ENCODE results near the gene NUDT9.
"Not testable (repeated sequence)": the region's sequence is repeated elsewhere in the genome, so short reads cannot be mapped to it uniquely, and the experiment has no call there.

NUDT9 gene

GRCh38 chr4:87422104-87423052, at the start of gene NUDT9:
Gene NUDT9 (plus strand): TSS chr4:87422573. CDS start chr4:87422906, 333 bp downstream.
- H3K9me3 ChIP-seq (ENCODE audit: control insufficient read depth, insufficient read depth, low read length), result peaks cover 4% of the 10 kb centered on the region

GRCh38 chr4:87375719-87376291, 46.6 kb upstream of the NUDT9 start:
- Histone ChIP-seq H3K36me3 (ENCODE audit: insufficient read depth, low read length) (peaks cover 4% of the 10 kb centered on the region; the same call in 1 of the 2 replicates), H3K9me3 (ENCODE audit: control insufficient read depth, insufficient read depth, low read length) (no peaks in the 10 kb centered on the region), H3K4me1 (ENCODE audit: insufficient read depth, low read length) (no peaks in the 10 kb centered on the region), H3K9ac (ENCODE audit: low read depth, low read length) (no peak overlapping the region)

More at GRCh38 chr4:87422104-87423052, at the start of gene NUDT9:
- Histone ChIP-seq H3K4me1 (ENCODE audit: insufficient read depth, low read length) (peaks cover 6% of the 10 kb centered on the region; the same call in 1 of the 2 replicates), H3K36me3 (ENCODE audit: insufficient read depth, low read length) (no peaks in the 10 kb centered on the region), H3K9ac (ENCODE audit: low read depth, low read length) (peak within 1 kb of the TSS; percentile 96)

DNA sequence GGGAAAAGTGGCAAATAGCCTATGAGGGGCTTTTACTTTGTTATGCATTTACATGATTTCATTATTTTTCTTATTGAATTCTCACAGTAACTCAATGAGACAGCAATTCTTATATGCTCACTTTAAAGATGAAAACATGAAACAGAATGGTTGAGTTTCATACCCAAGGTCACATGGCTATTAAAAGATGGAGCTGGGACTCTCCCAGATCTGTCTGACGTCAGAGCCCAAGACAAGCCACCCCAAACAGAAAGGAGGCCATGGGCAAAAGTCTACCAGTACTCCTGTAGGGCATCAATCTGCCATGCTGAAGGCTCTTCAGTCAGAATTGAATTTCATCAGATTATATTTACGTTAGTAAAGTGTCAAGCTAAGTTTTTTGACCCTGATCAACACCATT, 44.6 kb upstream of the NUDT9 start:
- Histone ChIP-seq H3K9ac (ENCODE audit: low read depth, low read length) (no peak overlapping the region), H3K4me1 (ENCODE audit: insufficient read depth, low read length) (no peaks in the 10 kb centered on the region), H3K36me3 (ENCODE audit: insufficient read depth, low read length) (peaks cover 5% of the 10 kb centered on the region; the same call in 1 of the 2 replicates), H3K9me3 (ENCODE audit: control insufficient read depth, insufficient read depth, low read length) (no peaks in the 10 kb centered on the region)

DNA sequence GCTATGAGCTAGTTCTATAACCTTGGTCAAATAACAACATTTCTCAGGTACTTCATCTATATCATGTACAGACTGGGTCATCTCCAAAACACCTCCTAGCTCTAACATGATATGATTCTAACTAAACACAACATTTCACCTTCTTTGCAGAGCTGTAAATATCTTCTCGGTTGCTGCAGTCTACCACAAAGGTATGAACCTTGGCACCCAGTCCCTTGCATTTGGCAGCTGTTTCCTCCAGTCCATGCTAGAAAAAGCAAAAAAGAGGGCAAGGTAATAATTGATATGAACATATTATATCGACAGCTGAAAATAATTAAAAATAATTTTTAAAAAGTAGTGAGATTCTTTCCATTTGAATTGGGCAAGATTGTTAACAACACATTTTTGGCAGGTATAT, 40.3 kb upstream of the NUDT9 start:
- H3K4me1 ChIP-seq (ENCODE audit: insufficient read depth, low read length), result no peaks in the 10 kb centered on the region
- H3K9ac ChIP-seq (ENCODE audit: low read depth, low read length), result no peak overlapping the region
- peaks cover 5% of the 10 kb centered on the region; the same call in 1 of the 2 replicates for H3K36me3 ChIP-seq (ENCODE audit: insufficient read depth, low read length)
- H3K9me3 ChIP-seq (ENCODE audit: control insufficient read depth, insufficient read depth, low read length), result no peaks in the 10 kb centered on the region; the same call in 1 of the 2 replicates

- no peaks in the 10 kb centered on the region; the same call in none of the 2 replicates for H3K9me3 ChIP-seq (ENCODE audit: control insufficient read depth, insufficient read depth, low read length)
- H3K36me3 ChIP-seq (ENCODE audit: insufficient read depth, low read length), result peaks cover 5% of the 10 kb centered on the region; the same call in 1 of the 2 replicates
- no peak overlapping the region for H3K9ac ChIP-seq (ENCODE audit: low read depth, low read length)
- H3K4me1 ChIP-seq (ENCODE audit: insufficient read depth, low read length), result no peaks in the 10 kb centered on the region
Observed at GRCh38 chr4:87382931-87383330, 39.4 kb upstream of the NUDT9 start.

DNA sequence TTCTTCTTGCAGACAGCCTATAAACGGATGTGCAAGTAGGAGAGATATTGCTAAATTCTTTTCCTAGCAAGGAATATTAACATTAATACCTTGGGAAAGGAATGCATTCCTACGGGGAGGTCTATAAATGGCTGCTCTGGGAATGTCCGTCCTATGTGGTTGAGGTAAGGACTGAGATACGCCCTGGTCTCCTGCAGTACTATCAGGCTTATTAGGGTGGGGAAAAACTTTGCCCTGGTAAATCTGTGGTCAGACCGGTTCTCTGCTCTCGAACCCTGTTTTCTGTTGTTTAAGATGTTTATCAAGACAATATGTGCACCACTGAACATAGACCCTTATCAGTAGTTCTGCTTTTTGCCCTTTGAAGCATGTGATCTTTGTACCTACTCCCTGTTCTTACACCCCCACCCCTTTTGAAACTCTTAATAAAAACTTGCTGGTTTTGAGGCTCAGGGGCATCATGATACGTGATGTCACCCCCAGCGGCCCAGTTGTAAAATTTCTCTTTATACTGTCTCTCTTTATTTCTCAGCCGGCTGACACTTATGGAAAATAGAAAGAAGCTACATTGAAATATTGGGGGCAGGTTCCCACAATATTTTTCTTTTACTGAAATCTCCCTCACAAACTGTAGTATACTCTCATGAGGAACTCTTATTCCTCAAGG, 37.8 kb upstream of the NUDT9 start:
- H3K36me3 ChIP-seq (ENCODE audit: insufficient read depth, low read length); H3K9ac ChIP-seq (ENCODE audit: low read depth, low read length); H3K4me1 ChIP-seq (ENCODE audit: insufficient read depth, low read length); H3K9me3 ChIP-seq (ENCODE audit: control insufficient read depth, insufficient read depth, low read length): not testable (repeated sequence)

DNA sequence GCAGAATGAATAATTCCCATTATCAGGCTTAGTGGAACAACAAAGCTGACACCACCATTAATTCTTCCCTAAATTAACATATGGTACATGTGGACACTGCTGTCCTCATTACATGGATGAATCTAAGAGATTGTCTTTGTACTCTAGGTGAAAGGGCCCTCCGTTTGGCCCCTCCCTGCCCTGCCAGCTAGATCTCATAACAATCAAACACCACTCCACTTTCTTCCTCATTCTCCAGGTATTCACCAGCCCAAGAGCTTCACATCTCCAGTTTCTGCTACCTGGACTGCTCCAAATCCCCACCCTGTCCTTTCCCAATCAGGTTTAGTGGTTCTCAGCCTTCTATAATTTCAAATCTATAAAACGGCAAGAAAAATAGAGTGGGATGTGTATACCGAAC, 35.1 kb upstream of the NUDT9 start:
- H3K4me1 ChIP-seq (ENCODE audit: insufficient read depth, low read length), result no peaks in the 10 kb centered on the region
- H3K9ac ChIP-seq (ENCODE audit: low read depth, low read length), result no peak overlapping the region
- no peaks in the 10 kb centered on the region for H3K36me3 ChIP-seq (ENCODE audit: insufficient read depth, low read length)
- H3K9me3 ChIP-seq (ENCODE audit: control insufficient read depth, insufficient read depth, low read length), result peaks cover 3% of the 10 kb centered on the region

DNA sequence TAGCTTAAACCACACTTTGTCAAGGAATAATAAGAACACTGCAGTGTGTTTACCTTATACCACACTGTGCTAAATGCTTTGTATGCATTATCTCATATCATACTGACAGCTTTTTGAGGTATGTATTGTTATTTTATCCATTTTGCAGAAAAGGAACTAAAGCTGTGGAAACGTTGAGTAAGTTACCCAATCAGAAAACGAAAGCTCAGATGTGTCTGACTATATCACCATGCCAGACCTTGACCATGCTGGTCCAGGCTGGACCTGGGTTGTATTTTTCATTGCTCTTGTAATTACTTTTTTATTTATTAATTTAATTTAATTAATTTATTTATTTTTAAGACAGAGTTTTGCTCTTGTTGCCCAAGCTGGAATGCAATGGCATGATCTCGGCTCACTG, 33.5 kb upstream of the NUDT9 start:
- no peaks in the 10 kb centered on the region for H3K36me3 ChIP-seq (ENCODE audit: insufficient read depth, low read length)
- H3K9ac ChIP-seq (ENCODE audit: low read depth, low read length), result no peak overlapping the region
- H3K9me3 ChIP-seq (ENCODE audit: control insufficient read depth, insufficient read depth, low read length), result peaks cover 3% of the 10 kb centered on the region
- no peaks in the 10 kb centered on the region for H3K4me1 ChIP-seq (ENCODE audit: insufficient read depth, low read length)

DNA sequence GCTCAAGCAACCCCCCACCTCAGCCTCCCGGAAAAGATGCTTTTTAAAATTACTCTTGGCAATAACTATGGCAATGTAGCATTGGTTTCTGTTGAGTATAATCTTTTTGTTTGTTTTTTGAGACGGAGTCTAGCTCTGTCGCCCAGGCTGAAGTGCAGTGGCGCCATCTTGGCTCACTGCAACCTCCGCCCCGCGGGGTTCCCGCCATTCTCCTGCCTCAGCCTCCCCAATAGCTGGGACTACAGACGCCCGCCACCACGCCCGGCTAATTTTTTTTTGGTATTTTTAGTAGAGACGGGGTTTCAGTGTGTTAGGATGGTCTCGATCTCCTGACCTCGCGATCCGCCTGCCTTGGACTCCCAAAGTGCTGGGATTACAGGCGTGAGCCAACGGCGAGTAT, 32.3 kb upstream of the NUDT9 start:
- H3K9ac ChIP-seq (ENCODE audit: low read depth, low read length), result peak overlapping the region; percentile 70; the same call in 1 of the 2 replicates
- H3K9me3 ChIP-seq (ENCODE audit: control insufficient read depth, insufficient read depth, low read length); H3K4me1 ChIP-seq (ENCODE audit: insufficient read depth, low read length); H3K36me3 ChIP-seq (ENCODE audit: insufficient read depth, low read length): not testable (repeated sequence)

GRCh38 chr4:87390551-87390890, 31.9 kb upstream of the NUDT9 start:
- Histone ChIP-seq H3K4me1 (ENCODE audit: insufficient read depth, low read length) (no peaks in the 10 kb centered on the region), H3K9me3 (ENCODE audit: control insufficient read depth, insufficient read depth, low read length) (peaks cover 3% of the 10 kb centered on the region; the same call in 1 of the 2 replicates), H3K36me3 (ENCODE audit: insufficient read depth, low read length) (no peaks in the 10 kb centered on the region), H3K9ac (ENCODE audit: low read depth, low read length) (peak overlapping the region; percentile 70)

DNA sequence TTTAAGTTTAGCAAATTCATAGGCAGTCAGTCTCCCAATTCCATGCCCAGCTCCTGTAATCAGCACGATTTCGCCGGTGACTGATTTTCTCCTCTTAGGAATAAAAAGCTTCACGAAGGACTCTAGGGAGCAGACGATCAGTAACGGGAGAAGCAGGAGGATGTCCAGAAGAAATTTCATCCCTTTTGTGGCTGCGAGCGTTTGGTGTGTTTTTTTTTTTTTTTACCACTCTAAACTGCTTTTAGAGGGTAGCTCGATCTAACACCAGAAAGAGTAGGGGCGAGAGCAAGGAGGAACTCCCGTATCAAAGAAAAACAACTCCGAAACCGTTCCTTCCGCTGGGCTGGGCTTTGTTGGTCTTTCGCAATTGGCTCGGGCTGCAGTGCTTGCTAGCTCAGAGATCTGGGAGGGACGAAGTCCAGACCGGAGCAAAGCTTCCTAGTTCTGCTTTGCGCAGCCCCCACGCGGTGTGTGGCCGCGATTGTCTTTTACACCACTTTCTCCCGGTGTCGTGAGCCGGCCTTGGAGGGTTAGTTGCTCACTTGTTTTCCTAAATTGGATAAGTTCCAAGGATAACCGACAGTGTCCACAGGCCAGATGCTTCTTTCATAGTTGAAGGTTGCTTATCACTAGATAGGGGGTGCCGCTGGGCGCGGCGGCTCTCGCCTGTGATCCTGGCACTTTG, 31.3 kb upstream of the NUDT9 start, which contains the start of gene HSD17B11:
TSS of gene HSD17B11 (minus strand) at position 298 of the 685 bp plus-strand sequence. CDS start at position 180, 118 bp downstream.
- no peaks in the 10 kb centered on the region for H3K4me1 ChIP-seq (ENCODE audit: insufficient read depth, low read length)
- peak within 1 kb of the TSS; percentile 70 for H3K9ac ChIP-seq (ENCODE audit: low read depth, low read length)
- peaks cover 3% of the 10 kb centered on the region; the same call in 1 of the 2 replicates for H3K9me3 ChIP-seq (ENCODE audit: control insufficient read depth, insufficient read depth, low read length)
- H3K36me3 ChIP-seq (ENCODE audit: insufficient read depth, low read length), result no peaks in the 10 kb centered on the region

- Histone ChIP-seq H3K9ac (ENCODE audit: low read depth, low read length) (peak overlapping the region; percentile 70), H3K9me3 (ENCODE audit: control insufficient read depth, insufficient read depth, low read length) (peaks cover 3% of the 10 kb centered on the region; the same call in 1 of the 2 replicates), H3K36me3 (ENCODE audit: insufficient read depth, low read length) (no peaks in the 10 kb centered on the region), H3K4me1 (ENCODE audit: insufficient read depth, low read length) (no peaks in the 10 kb centered on the region)
Observed at GRCh38 chr4:87391576-87392054, 30.8 kb upstream of the NUDT9 start.

GRCh38 chr4:87392183-87392582, 30.2 kb upstream of the NUDT9 start:
- peaks cover 3% of the 10 kb centered on the region; the same call in 1 of the 2 replicates for H3K9me3 ChIP-seq (ENCODE audit: control insufficient read depth, insufficient read depth, low read length)
- no peaks in the 10 kb centered on the region for H3K4me1 ChIP-seq (ENCODE audit: insufficient read depth, low read length)
- H3K9ac ChIP-seq (ENCODE audit: low read depth, low read length), result no peak overlapping the region
- H3K36me3 ChIP-seq (ENCODE audit: insufficient read depth, low read length), result no peaks in the 10 kb centered on the region

GRCh38 chr4:87395073-87395472, 27.3 kb upstream of the NUDT9 start:
- not testable (repeated sequence) for H3K9me3 ChIP-seq (ENCODE audit: control insufficient read depth, insufficient read depth, low read length); H3K9ac ChIP-seq (ENCODE audit: low read depth, low read length); H3K36me3 ChIP-seq (ENCODE audit: insufficient read depth, low read length); H3K4me1 ChIP-seq (ENCODE audit: insufficient read depth, low read length)
